HEK293 (cell line): Measurements from ENCODE around the gene NCOA3.

Experiments
- CTCF ChIA-PET: fragments of 350-600 bp; formaldehyde crosslinking; extraction: SDS; loops from one replicate; lab custom pipeline; 2021; ENCODE audit warnings: antibody characterized with exemption; lab: Yijun Ruan, JAX
- POLR2A ChIA-PET: fragments of 300-600 bp; formaldehyde crosslinking; extraction: SDS; loops from one replicate; lab custom pipeline; 2020; ENCODE audit warnings: antibody characterized with exemption, inconsistent platforms; lab: Yijun Ruan, JAX
- H3K27ac ChIP-seq: fragments of 200-500 bp; sonication (Bioruptor generic); 2 replicates; pipeline ENCODE4 v1.5.1; 2014; ENCODE audit warnings: low read depth, low read length, control low read depth, inconsistent platforms; ENCODE audit errors: extremely low read depth
- H3K36me3 ChIP-seq, 2 experiments: fragments of 200-500 bp in 1 of 2; sonication (Bioruptor generic) in 1 of 2; 1 replicate in 1 of 2; 2 replicates in 1 of 2; pipeline ENCODE4 v1.5.1; 2014 to 2017; ENCODE audit warnings: inconsistent platforms in 2 of 2, low read length in 2 of 2; ENCODE audit not compliant: control insufficient read depth in 2 of 2, insufficient read depth in 1 of 2
- H3K4me1 ChIP-seq: fragments of 200-500 bp; sonication (Bioruptor generic); 2 replicates; pipeline ENCODE4 v1.5.1; 2014; ENCODE audit warnings: mild to moderate bottlenecking, low read length, inconsistent platforms; ENCODE audit not compliant: control insufficient read depth, insufficient read depth
- H3K4me3 ChIP-seq: 2 replicates; pipeline ENCODE4 v1.5.1; 2011; ENCODE audit warnings: low read depth, mild to moderate bottlenecking, control low read depth, low read length, moderate library complexity
- H3K9me3 ChIP-seq: fragments of 200-500 bp; sonication (Bioruptor generic); 2 replicates; pipeline ENCODE4 v1.5.1; 2014; ENCODE audit warnings: low read depth, low read length, inconsistent platforms; ENCODE audit not compliant: control insufficient read depth, insufficient read depth
- BCL11A ChIP-seq: fragments of 450-650 bp; formaldehyde crosslinking; IDR thresholded peaks from 2 replicates; pipeline ENCODE4 v1.5.1; 2016; ENCODE audit warnings: low read depth, missing biosample characterization, missing genetic modification characterization
- TCF7L2 ChIP-seq: IDR thresholded peaks from 2 replicates; pipeline ENCODE4 v1.6.1; 2011; ENCODE audit warnings: low read depth, mild to moderate bottlenecking, inconsistent platforms, low read length, moderate library complexity, borderline replicate concordance
- YY1 ChIP-seq: fragments of 450-650 bp; formaldehyde crosslinking; IDR thresholded peaks from 2 replicates; pipeline ENCODE4 v1.5.1; 2018; ENCODE audit warnings: missing biosample characterization, missing genetic modification characterization
- ZBTB1 ChIP-seq: fragments of 450-650 bp; formaldehyde crosslinking; IDR thresholded peaks from 2 replicates; pipeline ENCODE4 v1.5.1; 2016; ENCODE audit warnings: missing biosample characterization, missing genetic modification characterization
- ZBTB8A ChIP-seq: fragments of 450-650 bp; formaldehyde crosslinking; IDR thresholded peaks from 2 replicates; pipeline ENCODE4 v1.5.1; 2016; ENCODE audit warnings: missing biosample characterization, missing genetic modification characterization
- ZFP3 ChIP-seq: fragments of 450-650 bp; formaldehyde crosslinking; IDR thresholded peaks from 2 replicates; pipeline ENCODE4 v1.5.1; 2016; ENCODE audit warnings: low read depth, missing biosample characterization, missing genetic modification characterization
- ZNF169 ChIP-seq: fragments of 450-650 bp; formaldehyde crosslinking; IDR thresholded peaks from 2 replicates; pipeline ENCODE4 v1.5.1; 2016; ENCODE audit warnings: missing biosample characterization, missing genetic modification characterization
- ZNF239 ChIP-seq: fragments of 450-650 bp; formaldehyde crosslinking; IDR thresholded peaks from 2 replicates; pipeline ENCODE4 v1.5.1; 2016; ENCODE audit warnings: missing biosample characterization, missing genetic modification characterization
- ZNF549 ChIP-seq: fragments of 450-650 bp; IDR thresholded peaks from 2 replicates; pipeline ENCODE4 v1.5.1; 2018; ENCODE audit warnings: missing biosample characterization, missing genetic modification characterization, mild to moderate bottlenecking, inconsistent platforms, moderate library complexity
- ZNF555 ChIP-seq: fragments of 450-650 bp; formaldehyde crosslinking; conservative IDR thresholded peaks from 2 replicates; pipeline ENCODE4 v1.5.1; 2017; ENCODE audit warnings: missing biosample characterization, mild to moderate bottlenecking, missing genetic modification characterization, inconsistent platforms
- ZNF558 ChIP-seq: fragments of 450-650 bp; formaldehyde crosslinking; IDR thresholded peaks from 2 replicates; pipeline ENCODE4 v1.5.1; 2016; ENCODE audit warnings: missing biosample characterization, missing genetic modification characterization
- ZNF585B ChIP-seq: fragments of 450-650 bp; formaldehyde crosslinking; IDR thresholded peaks from 2 replicates; pipeline ENCODE4 v1.5.1; 2016; ENCODE audit warnings: missing biosample characterization, missing genetic modification characterization
- ZNF626 ChIP-seq: fragments of 450-650 bp; sonication (Bioruptor Pico); formaldehyde crosslinking; IDR thresholded peaks from 2 replicates; pipeline ENCODE4 v1.5.1; 2018; ENCODE audit warnings: missing biosample characterization, missing genetic modification characterization, inconsistent platforms
- ZNF707 ChIP-seq: fragments of 450-650 bp; formaldehyde crosslinking; IDR thresholded peaks from 2 replicates; pipeline ENCODE4 v1.5.1; 2016; ENCODE audit warnings: missing biosample characterization, missing genetic modification characterization
- ZNF76 ChIP-seq: fragments of 450-650 bp; formaldehyde crosslinking; IDR thresholded peaks from 2 replicates; pipeline ENCODE4; 2016; ENCODE audit warnings: low read depth, missing biosample characterization, missing genetic modification characterization, borderline replicate concordance
- TF ChIP-seq, protein P1 (sequence below): fragments of 450-650 bp; formaldehyde crosslinking; IDR thresholded peaks from 2 replicates; pipeline ENCODE4 v1.5.1; 2016; ENCODE audit warnings: missing biosample characterization, missing genetic modification characterization
- TF ChIP-seq, protein P2 (sequence below): fragments of 450-650 bp; formaldehyde crosslinking; IDR thresholded peaks from 2 replicates; pipeline ENCODE4 v1.5.1; 2016; ENCODE audit warnings: missing biosample characterization, missing genetic modification characterization, low read depth
- TF ChIP-seq, protein P3 (sequence below): fragments of 450-650 bp; formaldehyde crosslinking; IDR thresholded peaks from 2 replicates; pipeline ENCODE4 v1.5.1; 2016; ENCODE audit warnings: missing biosample characterization, missing genetic modification characterization, low read depth
- TF ChIP-seq, protein P4 (sequence below): fragments of 450-650 bp; formaldehyde crosslinking; IDR thresholded peaks from 2 replicates; pipeline ENCODE4 v1.5.1; 2016; ENCODE audit warnings: missing biosample characterization, missing genetic modification characterization

Gene NCOA3

DNA sequence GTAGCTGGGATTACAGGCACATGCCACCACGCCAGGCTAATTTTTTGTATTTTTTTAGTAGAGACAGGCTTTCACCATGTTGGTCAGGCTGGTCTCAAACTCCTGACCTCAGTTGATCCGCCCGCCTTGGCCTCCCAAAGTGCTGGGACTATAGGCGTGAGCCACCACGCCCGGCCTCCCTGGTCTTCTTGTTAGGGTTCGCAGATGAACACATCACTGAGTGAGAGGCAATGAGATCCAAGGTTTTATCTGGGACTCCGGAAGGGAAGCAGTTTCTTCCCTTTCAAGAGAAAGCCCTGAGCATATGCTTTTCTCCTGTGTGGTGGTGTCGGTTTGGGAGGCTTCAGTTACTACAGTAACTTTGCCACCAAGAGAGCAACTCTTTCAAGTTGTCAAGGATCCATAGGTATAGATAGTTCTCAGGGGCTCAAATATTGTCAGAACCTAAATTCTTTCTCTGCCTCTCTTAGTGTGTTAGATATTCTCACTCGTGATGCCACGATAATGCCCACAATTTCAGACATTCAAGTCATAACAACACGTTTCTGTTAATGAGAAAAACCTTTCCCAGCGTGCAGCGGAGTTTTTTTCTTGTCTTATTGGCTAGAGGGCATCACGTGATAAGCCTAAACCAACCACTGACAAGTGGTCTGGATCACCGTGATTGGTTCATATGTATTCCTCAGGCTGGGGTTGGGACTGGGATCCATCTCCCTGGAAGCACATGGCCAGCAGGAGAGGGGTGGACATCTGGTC is 36.2 kb upstream of the NCOA3 start (continued):
- no peak for TF ChIP-seq BCL11A (tag by site-specific recombination)
- TF ChIP-seq TCF7L2, result no peak

DNA sequence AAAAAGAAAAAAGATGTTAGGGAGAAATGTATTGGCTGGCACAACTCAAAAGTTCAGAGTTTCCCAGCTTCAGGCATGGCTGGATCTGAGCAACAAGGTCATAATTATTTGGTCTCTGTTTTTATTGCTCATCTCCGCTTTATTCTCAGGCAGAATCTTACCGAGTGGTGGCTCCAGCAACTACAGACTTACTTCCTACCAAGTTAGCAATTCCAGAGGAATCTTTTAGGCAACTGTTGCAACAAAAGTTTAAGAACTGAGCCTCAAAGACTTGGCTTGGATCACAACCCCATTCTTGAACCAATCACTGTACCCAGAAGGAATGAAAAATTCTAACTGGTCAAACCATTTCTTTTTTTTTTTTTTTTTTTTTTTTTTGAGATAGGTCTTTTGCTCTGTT is 35.5 kb upstream of the NCOA3 start:
- Histone ChIP-seq H3K27ac (no peak overlapping the region), H3K4me1 (peaks cover 5% of the 10 kb centered on the region; the same call in 1 of the 2 replicates), H3K9me3 (no peaks in the 10 kb centered on the region), H3K4me3 (no peak overlapping the region), H3K36me3 (no peaks in the 10 kb centered on the region)
- no peak for TF ChIP-seq ZNF76 (tag by site-specific recombination)
- TF ChIP-seq ZBTB1 (tag by site-specific recombination), result no peak
- TF ChIP-seq ZNF555 (tag by site-specific recombination), result no peak
- TF ChIP-seq ZNF585B, result no peak
- no peak for TF ChIP-seq ZNF626 (tag by site-specific recombination)
- no peak for TF ChIP-seq YY1 (tag by site-specific recombination)
- TF ChIP-seq ZBTB8A (tag by site-specific recombination), result no peak
- no peak for TF ChIP-seq ZNF549
- TF ChIP-seq, protein P1, sequence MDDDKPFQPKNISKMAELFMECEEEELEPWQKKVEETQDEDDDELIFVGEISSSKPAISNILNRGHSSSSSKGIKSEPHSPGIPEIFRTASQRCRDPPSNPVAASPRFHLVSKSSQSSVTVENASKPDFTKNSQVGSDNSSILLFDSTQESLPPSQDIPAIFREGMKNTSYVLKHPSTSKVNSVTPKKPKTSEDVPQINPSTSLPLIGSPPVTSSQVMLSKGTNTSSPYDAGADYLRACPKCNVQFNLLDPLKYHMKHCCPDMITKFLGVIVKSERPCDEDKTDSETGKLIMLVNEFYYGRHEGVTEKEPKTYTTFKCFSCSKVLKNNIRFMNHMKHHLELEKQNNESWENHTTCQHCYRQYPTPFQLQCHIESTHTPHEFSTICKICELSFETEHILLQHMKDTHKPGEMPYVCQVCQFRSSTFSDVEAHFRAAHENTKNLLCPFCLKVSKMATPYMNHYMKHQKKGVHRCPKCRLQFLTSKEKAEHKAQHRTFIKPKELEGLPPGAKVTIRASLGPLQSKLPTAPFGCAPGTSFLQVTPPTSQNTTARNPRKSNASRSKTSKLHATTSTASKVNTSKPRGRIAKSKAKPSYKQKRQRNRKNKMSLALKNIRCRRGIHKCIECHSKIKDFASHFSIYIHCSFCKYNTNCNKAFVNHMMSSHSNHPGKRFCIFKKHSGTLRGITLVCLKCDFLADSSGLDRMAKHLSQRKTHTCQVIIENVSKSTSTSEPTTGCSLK, result no peak
- TF ChIP-seq, protein P2, sequence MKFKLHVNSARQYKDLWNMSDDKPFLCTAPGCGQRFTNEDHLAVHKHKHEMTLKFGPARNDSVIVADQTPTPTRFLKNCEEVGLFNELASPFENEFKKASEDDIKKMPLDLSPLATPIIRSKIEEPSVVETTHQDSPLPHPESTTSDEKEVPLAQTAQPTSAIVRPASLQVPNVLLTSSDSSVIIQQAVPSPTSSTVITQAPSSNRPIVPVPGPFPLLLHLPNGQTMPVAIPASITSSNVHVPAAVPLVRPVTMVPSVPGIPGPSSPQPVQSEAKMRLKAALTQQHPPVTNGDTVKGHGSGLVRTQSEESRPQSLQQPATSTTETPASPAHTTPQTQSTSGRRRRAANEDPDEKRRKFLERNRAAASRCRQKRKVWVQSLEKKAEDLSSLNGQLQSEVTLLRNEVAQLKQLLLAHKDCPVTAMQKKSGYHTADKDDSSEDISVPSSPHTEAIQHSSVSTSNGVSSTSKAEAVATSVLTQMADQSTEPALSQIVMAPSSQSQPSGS (tag by site-specific recombination), result no peak
- no peak for TF ChIP-seq ZNF239 (tag by site-specific recombination)
- CTCF ChIA-PET, result interaction anchor here (0.5 kb wide), 1 partner anchor 20 kb away, joined by 3 read pairs; no protein-coding TSS in a partner anchor
- POLR2A ChIA-PET, result no interaction called here

DNA sequence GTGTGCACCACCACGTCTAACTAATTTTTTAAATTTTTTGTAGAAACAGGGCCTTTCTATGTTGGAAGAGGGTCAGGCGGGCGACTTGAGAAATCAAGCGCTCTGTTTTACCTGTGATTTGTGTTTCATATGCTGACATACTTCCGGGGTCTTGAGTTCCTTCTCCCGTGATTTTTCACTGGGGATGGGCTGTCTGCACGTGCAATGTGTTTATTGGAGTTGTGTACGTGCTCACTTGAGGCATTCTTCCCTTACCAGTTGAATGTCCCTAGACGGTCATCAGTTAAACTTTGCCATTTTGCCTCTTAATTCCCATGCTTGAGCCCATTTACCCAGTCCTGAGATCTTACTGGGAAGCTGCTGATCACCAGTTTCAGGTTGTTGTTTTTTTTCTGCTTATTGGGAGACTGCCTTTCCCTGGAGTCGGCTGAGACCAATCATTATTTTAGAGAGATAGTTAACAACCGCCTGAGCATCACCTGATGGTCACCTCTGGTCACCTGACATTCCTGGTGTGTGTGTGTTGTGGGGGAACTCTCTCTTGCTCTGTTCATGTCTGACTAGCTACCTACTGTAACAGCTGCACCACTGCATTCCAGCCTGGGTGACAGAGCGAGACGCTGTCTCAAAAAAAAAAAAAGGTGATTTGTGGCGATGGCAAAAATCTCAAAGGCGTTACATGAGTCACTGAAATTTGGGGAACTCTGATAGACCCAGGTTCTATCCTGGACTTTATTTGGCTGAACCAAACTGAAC is 34.8 kb upstream of the NCOA3 start:
- H3K4me1 ChIP-seq, result peaks cover 5% of the 10 kb centered on the region; the same call in 1 of the 2 replicates
- ChIA-PET POLR2A (no interaction called here), CTCF (interaction anchor here (0.5 kb wide), 1 partner anchor 20 kb away, joined by 3 read pairs; no protein-coding TSS in a partner anchor)
- no peak overlapping the region for H3K4me3 ChIP-seq
- no peaks in the 10 kb centered on the region for H3K36me3 ChIP-seq
- no peaks in the 10 kb centered on the region for H3K9me3 ChIP-seq
- TF ChIP-seq ZNF558 (no peak), ZNF707 (tag by site-specific recombination) (no peak), ZNF169 (no peak), ZFP3 (tag by site-specific recombination) (no peak)
- TF ChIP-seq, protein P3, sequence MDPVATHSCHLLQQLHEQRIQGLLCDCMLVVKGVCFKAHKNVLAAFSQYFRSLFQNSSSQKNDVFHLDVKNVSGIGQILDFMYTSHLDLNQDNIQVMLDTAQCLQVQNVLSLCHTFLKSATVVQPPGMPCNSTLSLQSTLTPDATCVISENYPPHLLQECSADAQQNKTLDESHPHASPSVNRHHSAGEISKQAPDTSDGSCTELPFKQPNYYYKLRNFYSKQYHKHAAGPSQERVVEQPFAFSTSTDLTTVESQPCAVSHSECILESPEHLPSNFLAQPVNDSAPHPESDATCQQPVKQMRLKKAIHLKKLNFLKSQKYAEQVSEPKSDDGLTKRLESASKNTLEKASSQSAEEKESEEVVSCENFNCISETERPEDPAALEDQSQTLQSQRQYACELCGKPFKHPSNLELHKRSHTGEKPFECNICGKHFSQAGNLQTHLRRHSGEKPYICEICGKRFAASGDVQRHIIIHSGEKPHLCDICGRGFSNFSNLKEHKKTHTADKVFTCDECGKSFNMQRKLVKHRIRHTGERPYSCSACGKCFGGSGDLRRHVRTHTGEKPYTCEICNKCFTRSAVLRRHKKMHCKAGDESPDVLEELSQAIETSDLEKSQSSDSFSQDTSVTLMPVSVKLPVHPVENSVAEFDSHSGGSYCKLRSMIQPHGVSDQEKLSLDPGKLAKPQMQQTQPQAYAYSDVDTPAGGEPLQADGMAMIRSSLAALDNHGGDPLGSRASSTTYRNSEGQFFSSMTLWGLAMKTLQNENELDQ (tag by site-specific recombination), result no peak
- TF ChIP-seq, protein P4, sequence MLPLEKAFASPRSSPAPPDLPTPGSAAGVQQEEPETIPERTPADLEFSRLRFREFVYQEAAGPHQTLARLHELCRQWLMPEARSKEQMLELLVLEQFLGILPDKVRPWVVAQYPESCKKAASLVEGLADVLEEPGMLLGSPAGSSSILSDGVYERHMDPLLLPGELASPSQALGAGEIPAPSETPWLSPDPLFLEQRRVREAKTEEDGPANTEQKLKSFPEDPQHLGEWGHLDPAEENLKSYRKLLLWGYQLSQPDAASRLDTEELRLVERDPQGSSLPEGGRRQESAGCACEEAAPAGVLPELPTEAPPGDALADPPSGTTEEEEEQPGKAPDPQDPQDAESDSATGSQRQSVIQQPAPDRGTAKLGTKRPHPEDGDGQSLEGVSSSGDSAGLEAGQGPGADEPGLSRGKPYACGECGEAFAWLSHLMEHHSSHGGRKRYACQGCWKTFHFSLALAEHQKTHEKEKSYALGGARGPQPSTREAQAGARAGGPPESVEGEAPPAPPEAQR, result no peak
- no peak overlapping the region for H3K27ac ChIP-seq
